NOMO-1 treated with DMSO at 0.1 percent for 48 hours (cell line): ENCODE results near the gene ADCY3.

Source experiments
- DNase-seq: peaks from one replicate; lab custom pipeline; 2025; ENCODE audit not compliant: unreplicated experiment; lab: John Stamatoyannopoulos, UW

The ADCY3 gene

GRCh38 chr2:24926220-24926601 is 6.2 kb upstream of the ADCY3 start:
- no peak for DNase-seq

- DNase-seq: no peak
These were observed 5.8 kb upstream of the ADCY3 start for GRCh38 chr2:24925815-24926214.

GRCh38 chr2:24924732-24925131 is 4.7 kb upstream of the ADCY3 start:
- no peak for DNase-seq

- DNase-seq: no peak
These were observed 4.2 kb upstream of the ADCY3 start for GRCh38 chr2:24924266-24924665.

- DNase-seq: no peak
These were observed 3.1 kb upstream of the ADCY3 start for GRCh38 chr2:24923106-24923505.

- DNase-seq: no peak
These were observed 2.5 kb upstream of the ADCY3 start for GRCh38 chr2:24922556-24922955.

GRCh38 chr2:24920809-24921441 is 888 bp upstream of the ADCY3 start:
- DNase-seq: peak; percentile 33

- DNase-seq: no peak
These were observed 435 bp downstream of the ADCY3 start for GRCh38 chr2:24919506-24920097.

- peak; percentile 15 for DNase-seq
These were observed 966 bp downstream of the ADCY3 start for GRCh38 chr2:24919037-24919505.

- no peak for DNase-seq
These were observed 1.6 kb downstream of the ADCY3 start for GRCh38 chr2:24918326-24919036.

- no peak for DNase-seq
These were observed 2.2 kb downstream of the ADCY3 start for GRCh38 chr2:24917731-24918325.

GRCh38 chr2:24917086-24917485 is 3.0 kb downstream of the ADCY3 start:
- no peak for DNase-seq

- DNase-seq: no peak
These were observed 4.2 kb downstream of the ADCY3 start for GRCh38 chr2:24915796-24916195.

- DNase-seq: no peak
These were observed 4.9 kb downstream of the ADCY3 start for GRCh38 chr2:24915175-24915574.

GRCh38 chr2:24914713-24915112 is 5.3 kb downstream of the ADCY3 start:
- no peak for DNase-seq

- DNase-seq: no peak
These were observed 6.1 kb downstream of the ADCY3 start for GRCh38 chr2:24913911-24914310.

GRCh38 chr2:24912986-24913385 is 7.1 kb downstream of the ADCY3 start:
- no peak for DNase-seq

GRCh38 chr2:24912523-24912922 is 7.5 kb downstream of the ADCY3 start:
- no peak for DNase-seq

GRCh38 chr2:24910245-24910644 is 9.8 kb downstream of the ADCY3 start:
- DNase-seq: no peak

GRCh38 chr2:24909555-24910177 is 10.4 kb downstream of the ADCY3 start:
- DNase-seq: no peak

GRCh38 chr2:24908461-24908901 is 11.6 kb downstream of the ADCY3 start:
- no peak for DNase-seq
